K562 (cell line): ENCODE data around the gene RAD51AP1. TPM values are rescaled to one million over a fixed set of nuclear protein-coding genes. Genes with fewer than 3 reads are reported as not detected.
A peak's percentile ranks its signal among the peaks of the same experiment; 100 is the strongest.

Experiments used
- ATAC-seq: fragments of 200-7000 bp; cut with Tn5 transposase; 3 replicates; pipeline ENCODE4 v1.9.1; 2020; ENCODE audit warnings: moderate library complexity
- BruUV-seq: library from RNA; stranded (reverse); fragments of 400-500 nt; replicated peaks from 2 replicates; lab custom pipeline; 2021; lab: Mats Ljungman, UMichigan
- CTCF ChIA-PET: fragments of 300-600 bp; formaldehyde crosslinking; extraction: SDS; loops from one replicate; lab custom pipeline; 2021; ENCODE audit warnings: low intra/inter-chr PET ratio; lab: Yijun Ruan, JAX
- POLR2A ChIA-PET: fragments of 300-600, 350-650 bp; sonication (Branson Sonifier 250); formaldehyde crosslinking; extraction: SDS; loops from one replicate; lab custom pipeline; 2021; ENCODE audit warnings: antibody characterized with exemption, inconsistent platforms; lab: Yijun Ruan, JAX
- DNase-seq, 4 experiments: peaks; one replicate each; pipeline versions ENCODE4 v3.0.0 to v3.0.0-alpha.2; 2011 to 2018; ENCODE audit warnings: low spot score in 3 of 4, mixed read lengths in 3 of 4; ENCODE audit errors: extremely low read depth in 1 of 4
- FAIRE-seq: peaks from 2 replicates; lab custom pipeline; 2011; peaks lifted over from hg19 to GRCh38; lab: Jason Lieb, UNC
- H2AFZ ChIP-seq: 2 replicates; pipeline ENCODE4 v1.6.0; 2011; ENCODE audit warnings: low read depth, low read length, control low read depth, inconsistent platforms
- H3K27ac ChIP-seq: fragments of 200-600 bp; 3 replicates; pipeline ENCODE4 v1.8.0; 2011; ENCODE audit warnings: low read depth, mild to moderate bottlenecking, control low read depth, inconsistent platforms, low read length, moderate library complexity, mixed read lengths; ENCODE audit errors: extremely low read depth
- H3K27me3 ChIP-seq, 2 experiments: fragments of 300-600 bp in 1 of 2; 2 replicates in 1 of 2; 3 replicates in 1 of 2; pipeline versions ENCODE4 v1.6.0 to v1.8.0; 2011; ENCODE audit warnings: inconsistent platforms in 2 of 2, low read length in 2 of 2, mild to moderate bottlenecking in 1 of 2, mixed read lengths in 1 of 2, moderate library complexity in 1 of 2; ENCODE audit not compliant: control insufficient read depth in 2 of 2, insufficient read depth in 2 of 2
- H3K36me3 ChIP-seq: fragments of 300-600 bp; 3 replicates; pipeline ENCODE4 v1.8.0; 2011; ENCODE audit warnings: mild to moderate bottlenecking, low read length, inconsistent platforms; ENCODE audit not compliant: control insufficient read depth, insufficient read depth
- H3K4me1 ChIP-seq, 2 experiments: fragments of 200-600 bp in 1 of 2; replicated peaks in 1 of 2; 2 replicates in 1 of 2; 3 replicates in 1 of 2; pipeline versions ENCODE4 v1.5.1 to v1.8.0; 2011; ENCODE audit warnings: inconsistent platforms in 2 of 2, low read length in 2 of 2, mild to moderate bottlenecking in 1 of 2, mixed read lengths in 1 of 2, moderate library complexity in 1 of 2; ENCODE audit not compliant: control insufficient read depth in 2 of 2, insufficient read depth in 2 of 2
- H3K4me2 ChIP-seq: 2 replicates; pipeline ENCODE4 v1.6.1; 2011; ENCODE audit warnings: low read length, control low read depth, inconsistent platforms, mixed read lengths; ENCODE audit not compliant: insufficient read depth
- H3K4me3 ChIP-seq: fragments of 200-600 bp; sonication (generic), shearing (Covaris generic); 2 replicates; pipeline ENCODE4 v1.5.1; 2016; ENCODE audit warnings: control low read depth, inconsistent platforms
- H3K79me2 ChIP-seq: fragments of 200-600 bp; 3 replicates; pipeline ENCODE4 v1.8.0; 2011; ENCODE audit warnings: low read length, inconsistent platforms; ENCODE audit not compliant: control insufficient read depth, insufficient read depth
- H3K9ac ChIP-seq, 2 experiments: 2 replicates each; pipeline versions ENCODE4 v1.6.0 to v1.6.1; 2011; ENCODE audit warnings: low read depth in 2 of 2, low read length in 2 of 2, control low read depth in 1 of 2, inconsistent platforms in 1 of 2, mild to moderate bottlenecking in 1 of 2, mixed read lengths in 1 of 2; ENCODE audit not compliant: insufficient read depth in 1 of 2
- H3K9me1 ChIP-seq: one replicate; pipeline ENCODE4 v1.6.0; 2011; ENCODE audit warnings: inconsistent platforms, mild to moderate bottlenecking, low read length, moderate library complexity; ENCODE audit not compliant: control insufficient read depth, insufficient read depth
- H3K9me3 ChIP-seq: replicated peaks from 2 replicates; pipeline ENCODE4 v1.5.1; 2011; ENCODE audit warnings: low read depth, low read length, inconsistent platforms; ENCODE audit not compliant: control insufficient read depth, insufficient read depth
- H4K20me1 ChIP-seq: replicated peaks from 2 replicates; pipeline ENCODE4 v1.6.1; 2011; ENCODE audit warnings: low read length, inconsistent platforms, mixed read lengths; ENCODE audit not compliant: control insufficient read depth, insufficient read depth
- BHLHE40 ChIP-seq: IDR thresholded peaks from 2 replicates; pipeline ENCODE4 v1.6.1; 2011; ENCODE audit warnings: low read length, improper control_type of control experiment
- CCAR2 ChIP-seq: fragments of 200-400 bp; formaldehyde crosslinking; IDR thresholded peaks from 2 replicates; pipeline ENCODE4 v1.6.1; 2017; ENCODE audit warnings: mild to moderate bottlenecking, low read depth, low read length
- CHCHD3 ChIP-seq: fragments of 250-450 bp; sonication (Bioruptor Pico); IDR thresholded peaks from 2 replicates; pipeline ENCODE4 v2.1.2; 2022; ENCODE audit warnings: mild to moderate bottlenecking
- COPS2 ChIP-seq: fragments of 450-650 bp; conservative IDR thresholded peaks from 2 replicates; pipeline ENCODE4 v1.6.1; 2016; ENCODE audit warnings: mild to moderate bottlenecking, moderate library complexity
- CXXC5 ChIP-seq: fragments of 250-450 bp; sonication (Bioruptor Pico); IDR thresholded peaks from 2 replicates; pipeline ENCODE4 v1.8.0; 2022; ENCODE audit warnings: inconsistent platforms, mild to moderate bottlenecking, moderate library complexity
- EP300 ChIP-seq: IDR thresholded peaks from 2 replicates; pipeline ENCODE4 v1.6.1; 2012; ENCODE audit warnings: low read length, improper control_type of control experiment
- ETV6 ChIP-seq, 3 experiments: fragments of 150-350 bp in 1 of 3; sonication (generic) in 1 of 3; formaldehyde crosslinking in 1 of 3; IDR thresholded peaks; 2 replicates each; pipeline versions ENCODE4 v1.6.1 to v1.8.0; 2014 to 2022; ENCODE audit warnings: borderline replicate concordance in 2 of 3, low read depth in 2 of 3, antibody characterized with exemption in 1 of 3, low read length in 1 of 3, mild to moderate bottlenecking in 1 of 3, missing genetic modification reagents in 1 of 3
- HDAC6 ChIP-seq: IDR thresholded peaks from 2 replicates; pipeline ENCODE4 v1.6.1; 2012; ENCODE audit warnings: low read depth, mild to moderate bottlenecking, control low read depth, inconsistent platforms, low read length, moderate library complexity
- ILF3 ChIP-seq: fragments of 450-650 bp; IDR thresholded peaks from 2 replicates; pipeline ENCODE4 v1.6.1; 2018; ENCODE audit warnings: antibody characterized with exemption, mild to moderate bottlenecking, moderate library complexity, borderline replicate concordance
- KDM1A ChIP-seq, 2 experiments: fragments of 450-650 bp; IDR thresholded peaks; 2 replicates each; pipeline ENCODE4 v1.6.1; 2016; ENCODE audit warnings: mild to moderate bottlenecking in 2 of 2
- MTF1 ChIP-seq: fragments of 250-450 bp; sonication (Bioruptor Pico); IDR thresholded peaks from 2 replicates; pipeline ENCODE4 v1.9.0; 2021; ENCODE audit warnings: moderate library complexity, mild to moderate bottlenecking, inconsistent platforms, borderline replicate concordance
- NCOA4 ChIP-seq: fragments of 450-650 bp; IDR thresholded peaks from 2 replicates; pipeline ENCODE4 v1.6.1; 2018; ENCODE audit warnings: mild to moderate bottlenecking; ENCODE audit not compliant: partially characterized antibody
- SMAD2 ChIP-seq: fragments of 150-350 bp; IDR thresholded peaks from 2 replicates; pipeline ENCODE4 v1.6.1; 2014; ENCODE audit warnings: low read depth, mild to moderate bottlenecking, low read length
- ZNF12 ChIP-seq: sonication (generic); formaldehyde crosslinking; IDR thresholded peaks from 2 replicates; pipeline ENCODE4 v1.4.0; 2020; ENCODE audit warnings: mild to moderate bottlenecking, missing genetic modification reagents
- WGBS: fragments of 100-300 bp; shearing (Covaris generic); methylation state at CpG from one replicate; pipeline ENCODE4 v1.1.6; 2016; ENCODE audit warnings: low coverage, mixed read lengths; ENCODE audit not compliant: insufficient coverage; ENCODE audit errors: missing lambda C conversion rate; 5-methylcytosine and 5-hydroxymethylcytosine counted together
- in situ Hi-C: fragments of 300-500 bp; cut with MboI; formaldehyde crosslinking; loops from 4 replicates; pipeline ENCODE4 v1.15.0; 2018; ENCODE audit warnings: inconsistent platforms, mixed read lengths
- intact Hi-C: fragments of 100-400 bp; cut with micrococcal nuclease; formaldehyde crosslinking; loops from 2 replicates; pipeline ENCODE4 v1.14.2; 2022
- polyA plus RNA-seq, 8 experiments: library from polyadenylated mRNA; depleted of rRNA in 4 of 8; stranded (reverse) in 5 of 8; unstranded in 3 of 8; fragments of >200 nt; fragmentation: Nextera tagmentation in 2 of 8; fragmentation: Illumina TruSeq in 1 of 8; extraction: Ambion mirVana in 2 of 8; extraction: Trizol in 1 of 8; gene quantifications; 2 replicates each; pipeline versions ENCODE4 v1.2.1 to v1.2.3, GENCODE V29; 2011 to 2014; ENCODE audit warnings: inconsistent platforms in 1 of 8, missing spikeins in 1 of 8
- total RNA-seq, 7 experiments: library from RNA; depleted of rRNA in 6 of 7; stranded (reverse); fragments of >200 nt in 6 of 7; fragmentation: Illumina TruSeq in 2 of 7; extraction: Trizol in 2 of 7; gene quantifications; 2 replicates each; pipeline versions ENCODE4 v1.2.1 to v1.2.3, GENCODE V29; 2011 to 2021; ENCODE audit warnings: low replicate concordance in 1 of 7
- TF ChIP-seq, protein P1 (sequence below): fragments of 250-450 bp; sonication (Bioruptor Pico); IDR thresholded peaks from 2 replicates; pipeline ENCODE4 v1.5.0; 2022; ENCODE audit warnings: mild to moderate bottlenecking
- TF ChIP-seq, protein P2 (sequence below): fragments of 250-450 bp; sonication (Bioruptor Pico); IDR thresholded peaks from 2 replicates; pipeline ENCODE4 v1.5.0; 2020; ENCODE audit warnings: mild to moderate bottlenecking, borderline replicate concordance
- TF ChIP-seq, protein P3 (sequence below): sonication (generic); formaldehyde crosslinking; IDR thresholded peaks from 2 replicates; pipeline ENCODE4 v1.8.0; 2022; ENCODE audit warnings: missing genetic modification reagents, mild to moderate bottlenecking, moderate library complexity, borderline replicate concordance

The RAD51AP1 gene
- total and polyA plus RNA-seq, 9 of the 15 experiments (the other 6 are each of a cell fraction or from before 2014, with no cell fraction given): 43.8 to 111 (median 89.1) TPM

DNA sequence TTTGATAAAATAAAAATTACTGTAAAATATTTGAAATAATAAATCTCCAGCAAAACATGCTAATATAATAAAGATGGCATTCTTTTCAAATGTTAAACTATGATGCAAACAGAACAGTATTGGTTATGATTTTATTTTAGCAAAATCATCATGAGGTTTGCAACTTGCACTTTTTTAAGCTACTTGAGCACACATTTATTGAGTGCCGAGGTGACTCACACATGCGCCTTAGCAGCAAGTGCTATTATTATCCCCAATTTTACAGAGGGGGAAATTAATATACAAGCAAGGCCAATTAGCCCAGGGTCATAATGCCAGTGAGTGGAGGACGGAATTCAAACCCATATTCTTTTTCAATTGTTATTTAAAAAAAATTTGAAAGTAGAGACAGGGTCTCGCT lies 30.6 kb downstream of the RAD51AP1 start (continued):
- TF ChIP-seq CCAR2 (no peak), KDM1A (IDR thresholded peaks at IDR 0.05) (no peak), ILF3 (no peak)

DNA sequence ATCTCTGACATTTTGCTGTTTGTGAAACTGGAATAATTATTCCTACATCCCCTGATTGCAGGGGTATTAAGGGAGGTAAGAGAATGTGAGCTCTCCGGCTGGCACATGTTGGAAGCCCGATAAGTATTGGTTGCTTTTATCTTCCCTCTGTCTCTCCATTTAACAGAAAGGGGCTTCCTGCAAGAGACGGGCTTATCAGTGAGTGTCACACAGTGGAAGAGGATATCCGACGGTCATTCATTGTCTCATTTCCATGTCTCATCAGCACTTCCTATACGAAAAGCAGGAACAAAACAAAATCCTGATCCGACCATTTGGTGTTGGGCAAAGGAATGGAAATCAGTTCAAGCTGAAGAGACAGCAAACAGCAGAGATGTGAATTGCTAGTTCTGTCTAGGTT lies 34.0 kb downstream of the RAD51AP1 start:
- Histone ChIP-seq H3K27ac (no peak overlapping the region), H3K4me1 (peaks cover 7 to 15% of the 10 kb centered on the region in 2 experiments; a peak in 4 of 5 replicates), H3K36me3 (no peaks in the 10 kb centered on the region), H3K9me3 (no peaks in the 10 kb centered on the region), H3K79me2 (no peaks in the 10 kb centered on the region), H3K9ac (no peak overlapping the region), H3K27me3 (no peaks in the 10 kb centered on the region), H3K4me3 (no peak overlapping the region), H3K4me2 (peak overlapping the region; percentile 36), H3K9me1 (no peaks in the 10 kb centered on the region), H2AFZ (no peak overlapping the region; the same call in 1 of the 2 replicates), H4K20me1 (no peaks in the 10 kb centered on the region)
- no TSS peak for BruUV-seq
- ChIA-PET POLR2A (no interaction called here), CTCF (no interaction called here)
- in situ Hi-C loops (no loop called here), intact Hi-C loops (loop anchor here (10.0 kb wide), 1 partner anchor 182 kb away; no protein-coding TSS in a partner anchor)
- DNase-seq (peak in 2 of 4 experiments; percentile 53 to 62), FAIRE-seq (peak; percentile 83), ATAC-seq (peak; percentile 67)
- 2% methylated on average over 6 of the region's 7 CpGs for WGBS
- TF ChIP-seq NCOA4: no peak
- TF ChIP-seq, protein P1, sequence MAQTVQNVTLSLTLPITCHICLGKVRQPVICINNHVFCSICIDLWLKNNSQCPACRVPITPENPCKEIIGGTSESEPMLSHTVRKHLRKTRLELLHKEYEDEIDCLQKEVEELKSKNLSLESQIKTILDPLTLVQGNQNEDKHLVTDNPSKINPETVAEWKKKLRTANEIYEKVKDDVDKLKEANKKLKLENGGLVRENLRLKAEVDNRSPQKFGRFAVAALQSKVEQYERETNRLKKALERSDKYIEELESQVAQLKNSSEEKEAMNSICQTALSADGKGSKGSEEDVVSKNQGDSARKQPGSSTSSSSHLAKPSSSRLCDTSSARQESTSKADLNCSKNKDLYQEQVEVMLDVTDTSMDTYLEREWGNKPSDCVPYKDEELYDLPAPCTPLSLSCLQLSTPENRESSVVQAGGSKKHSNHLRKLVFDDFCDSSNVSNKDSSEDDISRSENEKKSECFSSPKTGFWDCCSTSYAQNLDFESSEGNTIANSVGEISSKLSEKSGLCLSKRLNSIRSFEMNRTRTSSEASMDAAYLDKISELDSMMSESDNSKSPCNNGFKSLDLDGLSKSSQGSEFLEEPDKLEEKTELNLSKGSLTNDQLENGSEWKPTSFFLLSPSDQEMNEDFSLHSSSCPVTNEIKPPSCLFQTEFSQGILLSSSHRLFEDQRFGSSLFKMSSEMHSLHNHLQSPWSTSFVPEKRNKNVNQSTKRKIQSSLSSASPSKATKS (CRISPR knock-in tag): no peak
- TF ChIP-seq SMAD2: no peak
- TF ChIP-seq CXXC5 (CRISPR knock-in tag): peak; percentile 57
- TF ChIP-seq CHCHD3 (CRISPR knock-in tag): no peak
- TF ChIP-seq ZNF12: no peak
- no peak for TF ChIP-seq COPS2
- TF ChIP-seq, protein P2, sequence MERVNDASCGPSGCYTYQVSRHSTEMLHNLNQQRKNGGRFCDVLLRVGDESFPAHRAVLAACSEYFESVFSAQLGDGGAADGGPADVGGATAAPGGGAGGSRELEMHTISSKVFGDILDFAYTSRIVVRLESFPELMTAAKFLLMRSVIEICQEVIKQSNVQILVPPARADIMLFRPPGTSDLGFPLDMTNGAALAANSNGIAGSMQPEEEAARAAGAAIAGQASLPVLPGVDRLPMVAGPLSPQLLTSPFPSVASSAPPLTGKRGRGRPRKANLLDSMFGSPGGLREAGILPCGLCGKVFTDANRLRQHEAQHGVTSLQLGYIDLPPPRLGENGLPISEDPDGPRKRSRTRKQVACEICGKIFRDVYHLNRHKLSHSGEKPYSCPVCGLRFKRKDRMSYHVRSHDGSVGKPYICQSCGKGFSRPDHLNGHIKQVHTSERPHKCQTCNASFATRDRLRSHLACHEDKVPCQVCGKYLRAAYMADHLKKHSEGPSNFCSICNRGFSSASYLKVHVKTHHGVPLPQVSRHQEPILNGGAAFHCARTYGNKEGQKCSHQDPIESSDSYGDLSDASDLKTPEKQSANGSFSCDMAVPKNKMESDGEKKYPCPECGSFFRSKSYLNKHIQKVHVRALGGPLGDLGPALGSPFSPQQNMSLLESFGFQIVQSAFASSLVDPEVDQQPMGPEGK (CRISPR knock-in tag): no peak
- TF ChIP-seq MTF1 (CRISPR knock-in tag): no peak
- peak; percentile 54 for TF ChIP-seq BHLHE40
- peak; percentile 67; the same call in 1 of the 2 replicates for TF ChIP-seq EP300
- peak; percentile 60 to 81; a peak in 3 of 4 replicates for TF ChIP-seq ETV6 (IDR thresholded peaks at IDR 0.05; ENCODE audit: borderline replicate concordance in 1 of 2, low read depth in 2 of 2, low read length in 1 of 2)
- TF ChIP-seq ETV6 (CRISPR knock-in tag; IDR thresholded peaks at IDR 0.05; ENCODE audit: borderline replicate concordance): no peak
- no peak for TF ChIP-seq HDAC6
- TF ChIP-seq, protein P3, sequence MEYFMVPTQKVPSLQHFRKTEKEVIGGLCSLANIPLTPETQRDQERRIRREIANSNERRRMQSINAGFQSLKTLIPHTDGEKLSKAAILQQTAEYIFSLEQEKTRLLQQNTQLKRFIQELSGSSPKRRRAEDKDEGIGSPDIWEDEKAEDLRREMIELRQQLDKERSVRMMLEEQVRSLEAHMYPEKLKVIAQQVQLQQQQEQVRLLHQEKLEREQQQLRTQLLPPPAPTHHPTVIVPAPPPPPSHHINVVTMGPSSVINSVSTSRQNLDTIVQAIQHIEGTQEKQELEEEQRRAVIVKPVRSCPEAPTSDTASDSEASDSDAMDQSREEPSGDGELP: no peak
